GM21717 (cell line): ENCODE measurements around the gene ANO7.
"Not testable (repeated sequence)": the region's sequence is repeated elsewhere in the genome, so short reads cannot be mapped to it uniquely, and the experiment has no call there.

Experiments used
- ATAC-seq: cut with Tn5 transposase; IDR thresholded peaks from one replicate; pipeline ENCODE4 v1.9.1; 2021; ENCODE audit warnings: mild to moderate bottlenecking, moderate library complexity; ENCODE audit not compliant: unreplicated experiment

Gene ANO7

GRCh38 chr2:241189856-241190201, 1.4 kb downstream of the ANO7 start:
- ATAC-seq, result no peak

- no peak for ATAC-seq
These were observed 2.0 kb downstream of the ANO7 start for GRCh38 chr2:241190291-241190981.

GRCh38 chr2:241191081-241191480, 2.6 kb downstream of the ANO7 start:
- no peak for ATAC-seq

GRCh38 chr2:241193271-241193670, 4.8 kb downstream of the ANO7 start:
- ATAC-seq, result no peak

- no peak for ATAC-seq
These were observed 6.3 kb downstream of the ANO7 start for GRCh38 chr2:241194811-241195210.

- no peak for ATAC-seq
These were observed 7.1 kb downstream of the ANO7 start for GRCh38 chr2:241195506-241196130.

- not testable (repeated sequence) for ATAC-seq
These were observed 8.8 kb downstream of the ANO7 start for GRCh38 chr2:241197246-241197645.

GRCh38 chr2:241197947-241198346, 9.5 kb downstream of the ANO7 start:
- ATAC-seq, result no peak

GRCh38 chr2:241198381-241199279, 10.2 kb downstream of the ANO7 start:
- ATAC-seq, result no peak

- ATAC-seq, result no peak
These were observed 10.8 kb downstream of the ANO7 start for GRCh38 chr2:241199286-241199685.

GRCh38 chr2:241199897-241200821, 11.7 kb downstream of the ANO7 start:
- no peak for ATAC-seq

- no peak for ATAC-seq
These were observed 12.4 kb downstream of the ANO7 start for GRCh38 chr2:241200822-241201395.

GRCh38 chr2:241201445-241202267, 13.2 kb downstream of the ANO7 start:
- ATAC-seq, result no peak

- ATAC-seq, result no peak
These were observed 13.8 kb downstream of the ANO7 start for GRCh38 chr2:241202268-241202585.

GRCh38 chr2:241202681-241203080, 14.2 kb downstream of the ANO7 start:
- ATAC-seq, result no peak

- no peak for ATAC-seq
These were observed 14.9 kb downstream of the ANO7 start for GRCh38 chr2:241203218-241204009.

- ATAC-seq, result no peak
These were observed 15.5 kb downstream of the ANO7 start for GRCh38 chr2:241204010-241204384.

- no peak for ATAC-seq
These were observed 16.0 kb downstream of the ANO7 start for GRCh38 chr2:241204490-241204889.

GRCh38 chr2:241205086-241205485, 16.6 kb downstream of the ANO7 start:
- no peak for ATAC-seq
